HEK293 (cell line): Measurements from ENCODE around the gene ANKRD37.

Source experiments
- ATF2 ChIP-seq: fragments of 450-650 bp; formaldehyde crosslinking; IDR thresholded peaks from 2 replicates; pipeline ENCODE4 v1.5.1; 2016; ENCODE audit warnings: missing biosample characterization, missing genetic modification characterization, low read depth
- CTCF ChIP-seq: fragments of 450-650 bp; formaldehyde crosslinking; IDR thresholded peaks from 2 replicates; pipeline ENCODE4 v1.5.1; 2016; ENCODE audit warnings: missing biosample characterization, missing genetic modification characterization
- ZBTB21 ChIP-seq: fragments of 450-650 bp; formaldehyde crosslinking; IDR thresholded peaks from 2 replicates; pipeline ENCODE4 v1.5.1; 2017; ENCODE audit warnings: missing biosample characterization, missing genetic modification characterization
- ZBTB48 ChIP-seq: fragments of 450-650 bp; formaldehyde crosslinking; IDR thresholded peaks from 2 replicates; pipeline ENCODE4 v1.5.1; 2016; ENCODE audit warnings: missing biosample characterization, missing genetic modification characterization
- ZFP3 ChIP-seq: fragments of 450-650 bp; formaldehyde crosslinking; IDR thresholded peaks from 2 replicates; pipeline ENCODE4 v1.5.1; 2016; ENCODE audit warnings: low read depth, missing biosample characterization, missing genetic modification characterization
- ZNF133 ChIP-seq: fragments of 450-650 bp; formaldehyde crosslinking; IDR thresholded peaks from 2 replicates; pipeline ENCODE4 v1.5.1; 2016; ENCODE audit warnings: missing biosample characterization, missing genetic modification characterization
- ZNF140 ChIP-seq: fragments of 450-650 bp; formaldehyde crosslinking; IDR thresholded peaks from 2 replicates; pipeline ENCODE4 v1.5.1; 2016; ENCODE audit warnings: missing biosample characterization, missing genetic modification characterization
- ZNF311 ChIP-seq: fragments of 450-650 bp; formaldehyde crosslinking; IDR thresholded peaks from 2 replicates; pipeline ENCODE4 v1.5.1; 2017; ENCODE audit warnings: missing biosample characterization, missing genetic modification characterization, borderline replicate concordance
- ZNF501 ChIP-seq: fragments of 450-650 bp; formaldehyde crosslinking; IDR thresholded peaks from 2 replicates; pipeline ENCODE4 v1.5.1; 2016; ENCODE audit warnings: missing biosample characterization, missing genetic modification characterization
- ZNF670 ChIP-seq: fragments of 450-650 bp; formaldehyde crosslinking; IDR thresholded peaks from 2 replicates; pipeline ENCODE4 v1.5.1; 2016; ENCODE audit warnings: missing biosample characterization, missing genetic modification characterization, low read depth
- TF ChIP-seq, protein P1 (sequence below): fragments of 450-650 bp; formaldehyde crosslinking; IDR thresholded peaks from 2 replicates; pipeline ENCODE4 v1.5.1; 2017; ENCODE audit warnings: missing biosample characterization, missing genetic modification characterization

DNA sequence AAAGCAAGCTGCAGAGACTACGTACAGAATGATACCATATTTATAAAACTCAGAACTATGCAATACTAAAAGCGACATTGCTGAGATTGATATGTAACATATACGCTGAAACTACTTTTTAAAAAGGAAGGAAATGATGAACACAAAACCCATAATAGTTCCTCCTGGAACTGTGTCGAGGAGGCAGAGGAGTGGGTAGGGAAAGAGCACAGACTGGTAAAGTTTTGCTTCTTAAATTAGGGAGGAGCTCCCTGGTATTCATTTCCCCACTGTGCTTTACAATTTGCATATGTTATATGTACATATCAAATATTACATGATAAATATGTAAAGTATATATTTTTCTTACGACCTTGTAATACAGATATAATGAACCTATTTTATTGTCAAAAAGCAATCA is 15.2 kb downstream of the ANKRD37 start:
- TF ChIP-seq CTCF (tag by site-specific recombination) = no peak
- TF ChIP-seq ZNF670 (tag by site-specific recombination) = no peak
- TF ChIP-seq ZNF501 (tag by site-specific recombination) = no peak
- no peak for TF ChIP-seq ZNF133 (tag by site-specific recombination)
- no peak for TF ChIP-seq ZBTB21 (tag by site-specific recombination)
- no peak for TF ChIP-seq ATF2
- TF ChIP-seq, protein P1, sequence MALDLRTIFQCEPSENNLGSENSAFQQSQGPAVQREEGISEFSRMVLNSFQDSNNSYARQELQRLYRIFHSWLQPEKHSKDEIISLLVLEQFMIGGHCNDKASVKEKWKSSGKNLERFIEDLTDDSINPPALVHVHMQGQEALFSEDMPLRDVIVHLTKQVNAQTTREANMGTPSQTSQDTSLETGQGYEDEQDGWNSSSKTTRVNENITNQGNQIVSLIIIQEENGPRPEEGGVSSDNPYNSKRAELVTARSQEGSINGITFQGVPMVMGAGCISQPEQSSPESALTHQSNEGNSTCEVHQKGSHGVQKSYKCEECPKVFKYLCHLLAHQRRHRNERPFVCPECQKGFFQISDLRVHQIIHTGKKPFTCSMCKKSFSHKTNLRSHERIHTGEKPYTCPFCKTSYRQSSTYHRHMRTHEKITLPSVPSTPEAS (tag by site-specific recombination) = no peak
- TF ChIP-seq ZNF311 (tag by site-specific recombination) = no peak
- TF ChIP-seq ZFP3 (tag by site-specific recombination) = no peak
- no peak for TF ChIP-seq ZBTB48 (tag by site-specific recombination)
- TF ChIP-seq ZNF140 (tag by site-specific recombination) = no peak
